Ascending aorta (tissue), 2 donors: ENCODE measurements around the gene UCP1. TPM values are rescaled to one million over a fixed set of nuclear protein-coding genes. Genes with fewer than 3 reads are reported as not detected.

Experiments used
- DNase-seq, 2 donors: peaks; one replicate each; pipeline ENCODE4 v3.0.0-alpha.2; 2019; ENCODE audit warnings: low spot score in 2 of 2
- H3K27ac ChIP-seq, 2 donors: fragments of 200-600 bp; sonication (generic); one replicate each; pipeline ENCODE4 v1.5.1; 2016 to 2017; ENCODE audit warnings: mild to moderate bottlenecking in 1 of 2
- H3K27me3 ChIP-seq: fragments of 200-600 bp; sonication (generic); one replicate; pipeline ENCODE4 v1.5.1; 2017
- H3K36me3 ChIP-seq, 2 donors: fragments of 200-600 bp; sonication (generic); one replicate each; pipeline ENCODE4 v1.5.1; 2016
- H3K4me1 ChIP-seq, 2 donors: fragments of 200-600 bp; sonication (generic); one replicate each; pipeline ENCODE4 v1.5.1; 2016 to 2017; ENCODE audit warnings: mild to moderate bottlenecking in 1 of 2
- H3K4me3 ChIP-seq, 2 donors: fragments of 200-600 bp; sonication (generic); one replicate each; pipeline ENCODE4 v1.5.1; 2016 to 2017; ENCODE audit warnings: mild to moderate bottlenecking in 1 of 2
- H3K9me3 ChIP-seq, 2 donors: fragments of 200-600 bp; sonication (generic); one replicate each; pipeline ENCODE4 v1.5.1; 2016
- CTCF ChIP-seq, 3 experiments: fragments of 200-600 bp in 2 of 3; fragments of 450-650 bp in 1 of 3; sonication (generic) in 2 of 3; IDR thresholded peaks; one replicate each; pipeline ENCODE4 v1.5.1; 2016 to 2019; ENCODE audit warnings: antibody characterized with exemption in 3 of 3, mild to moderate bottlenecking in 1 of 3, moderate library complexity in 1 of 3
- intact Hi-C: fragments of 100-400 bp; cut with DNase I; formaldehyde crosslinking; loops from one replicate; pipeline ENCODE4 v1.15.1; 2023
- total RNA-seq: library from RNA; depleted of rRNA; stranded (reverse); fragments of >200 nt; gene quantifications from one replicate; pipeline ENCODE4 v1.1.0, GENCODE V29; 2016

Gene UCP1
- total RNA-seq, 1 donor from 2014 or later: not detected

GRCh38 chr4:140600408-140600807 lies 31.6 kb upstream of the UCP1 start:
- intact Hi-C loops: no loop called here
- TF ChIP-seq CTCF (IDR thresholded peaks at IDR 0.05): no peak

GRCh38 chr4:140595065-140595464 lies 26.3 kb upstream of the UCP1 start:
- H3K27ac ChIP-seq: no peak overlapping the region
- no peaks in the 10 kb centered on the region for H3K36me3 ChIP-seq
- H3K4me1 ChIP-seq: no peaks in the 10 kb centered on the region
- no peaks in the 10 kb centered on the region for H3K9me3 ChIP-seq
- intact Hi-C loops: no loop called here
- H3K27me3 ChIP-seq: no peaks in the 10 kb centered on the region
- no peak for DNase-seq
- H3K4me3 ChIP-seq: no peak overlapping the region
- TF ChIP-seq CTCF (IDR thresholded peaks at IDR 0.05): no peak

More at GRCh38 chr4:140600408-140600807, 31.6 kb upstream of the UCP1 start:
- Histone ChIP-seq H3K27ac (no peak overlapping the region), H3K4me1 (no peaks in the 10 kb centered on the region), H3K27me3 (no peaks in the 10 kb centered on the region), H3K9me3 (no peaks in the 10 kb centered on the region), H3K36me3 (no peaks in the 10 kb centered on the region), H3K4me3 (no peak overlapping the region)
- no peak for DNase-seq

- Histone ChIP-seq H3K4me3 (no peak overlapping the region), H3K27ac (no peak overlapping the region), H3K4me1 (no peaks in the 10 kb centered on the region), H3K27me3 (no peaks in the 10 kb centered on the region), H3K36me3 (no peaks in the 10 kb centered on the region), H3K9me3 (no peaks in the 10 kb centered on the region)
- TF ChIP-seq CTCF (IDR thresholded peaks at IDR 0.05): no peak
- intact Hi-C loops: no loop called here
- DNase-seq: no peak
These were observed 15.7 kb upstream of the UCP1 start for GRCh38 chr4:140584439-140584838.

- H3K36me3 ChIP-seq: no peaks in the 10 kb centered on the region
- no peaks in the 10 kb centered on the region for H3K4me1 ChIP-seq
- H3K27ac ChIP-seq: no peak overlapping the region
- intact Hi-C loops: no loop called here
- no peaks in the 10 kb centered on the region for H3K9me3 ChIP-seq
- DNase-seq: no peak
- no peaks in the 10 kb centered on the region for H3K27me3 ChIP-seq
- no peak overlapping the region for H3K4me3 ChIP-seq
- TF ChIP-seq CTCF (IDR thresholded peaks at IDR 0.05): no peak
These were observed 12.3 kb upstream of the UCP1 start for GRCh38 chr4:140581078-140581477.

- intact Hi-C loops: no loop called here
These were observed 10.5 kb upstream of the UCP1 start for GRCh38 chr4:140579278-140579677.

More at GRCh38 chr4:140579278-140579677, 10.5 kb upstream of the UCP1 start:
- H3K36me3 ChIP-seq: no peaks in the 10 kb centered on the region
- no peak for TF ChIP-seq CTCF (IDR thresholded peaks at IDR 0.05)
- H3K4me1 ChIP-seq: no peaks in the 10 kb centered on the region
- H3K9me3 ChIP-seq: no peaks in the 10 kb centered on the region
- no peak overlapping the region for H3K27ac ChIP-seq
- DNase-seq: no peak
- no peaks in the 10 kb centered on the region for H3K27me3 ChIP-seq
- no peak overlapping the region for H3K4me3 ChIP-seq
